ENCODE results near the gene PPP2R2D.

The PPP2R2D gene

GRCh38 chr10:131895116-131895515 is 5.7 kb upstream of the PPP2R2D start:
- CTCF ChIA-PET = interaction anchor here (0.7 kb wide), 1 partner anchor 35 kb away, joined by 3 read pairs; no protein-coding TSS in a partner anchor
- DNase-seq (ENCODE audit: extremely low spot score) = no peak
- TF ChIP-seq SP1 (IDR thresholded peaks at IDR 0.05) (no peak), NFRKB (IDR thresholded peaks at IDR 0.05) (no peak), SUZ12 (IDR thresholded peaks at IDR 0.05) (no peak), BHLHE40 (IDR thresholded peaks at IDR 0.05; ENCODE audit: borderline replicate concordance) (no peak), LEF1 (IDR thresholded peaks at IDR 0.05; ENCODE audit: borderline replicate concordance) (no peak), HDGF (IDR thresholded peaks at IDR 0.05; ENCODE audit: borderline replicate concordance) (no peak), TARDBP (IDR thresholded peaks at IDR 0.05) (no peak), FOXA1 (IDR thresholded peaks at IDR 0.05) (no peak), ZNF384 (IDR thresholded peaks at IDR 0.05) (no peak), ELF4 (IDR thresholded peaks at IDR 0.05) (no peak), CTBP1 (IDR thresholded peaks at IDR 0.05; ENCODE audit: borderline replicate concordance) (no peak), L3MBTL2 (conservative IDR thresholded peaks at IDR 0.05) (no peak), ARNT (IDR thresholded peaks at IDR 0.05) (no peak), FOXK2 (IDR thresholded peaks at IDR 0.05) (no peak), PKNOX1 (IDR thresholded peaks at IDR 0.05) (no peak), FOXM1 (IDR thresholded peaks at IDR 0.05; ENCODE audit: borderline replicate concordance) (no peak)
- POLR2A ChIA-PET = no interaction called here

DNA sequence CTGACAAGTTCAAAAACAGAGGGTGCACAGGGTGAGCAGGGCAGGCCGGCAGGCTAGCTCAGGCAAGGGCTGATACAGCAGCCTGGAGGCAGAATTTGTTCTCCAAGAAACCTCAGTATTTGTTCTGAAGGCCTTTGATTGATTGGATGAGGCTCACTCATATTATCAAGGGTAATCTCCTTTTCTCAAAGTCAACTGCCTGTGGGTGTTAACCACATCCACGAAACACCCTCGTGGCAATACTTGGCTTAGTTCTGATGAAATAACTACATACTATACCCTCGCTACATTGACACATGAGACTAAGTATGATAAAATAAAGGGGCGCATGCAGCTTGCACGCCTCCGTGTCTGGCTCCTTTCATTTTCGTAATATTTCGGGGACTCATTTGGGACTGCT is 4.4 kb upstream of the PPP2R2D start:
- CTCF ChIA-PET = interaction anchor here (0.9 kb wide), 1 partner anchor 10 kb away, joined by 3 read pairs; no protein-coding TSS in a partner anchor
- TF ChIP-seq NFRKB (IDR thresholded peaks at IDR 0.05) (no peak), ARNT (IDR thresholded peaks at IDR 0.05) (no peak), L3MBTL2 (conservative IDR thresholded peaks at IDR 0.05) (no peak), BHLHE40 (IDR thresholded peaks at IDR 0.05; ENCODE audit: borderline replicate concordance) (no peak), FOXM1 (IDR thresholded peaks at IDR 0.05; ENCODE audit: borderline replicate concordance) (no peak), FOXK2 (IDR thresholded peaks at IDR 0.05) (no peak), FOXA1 (IDR thresholded peaks at IDR 0.05) (no peak), HDGF (IDR thresholded peaks at IDR 0.05; ENCODE audit: borderline replicate concordance) (no peak), ZNF384 (IDR thresholded peaks at IDR 0.05) (no peak), CTBP1 (IDR thresholded peaks at IDR 0.05; ENCODE audit: borderline replicate concordance) (no peak), SUZ12 (IDR thresholded peaks at IDR 0.05) (no peak), LEF1 (IDR thresholded peaks at IDR 0.05; ENCODE audit: borderline replicate concordance) (no peak), SP1 (IDR thresholded peaks at IDR 0.05) (no peak), ELF4 (IDR thresholded peaks at IDR 0.05) (no peak), PKNOX1 (IDR thresholded peaks at IDR 0.05) (no peak), TARDBP (IDR thresholded peaks at IDR 0.05) (no peak)
- no peak for DNase-seq (ENCODE audit: extremely low spot score)
- POLR2A ChIA-PET = no interaction called here

- no peak for TF ChIP-seq ELF4 (IDR thresholded peaks at IDR 0.05)
- TF ChIP-seq SP1 (IDR thresholded peaks at IDR 0.05) = no peak
- no peak for TF ChIP-seq LEF1 (IDR thresholded peaks at IDR 0.05; ENCODE audit: borderline replicate concordance)
- no peak for TF ChIP-seq PKNOX1 (IDR thresholded peaks at IDR 0.05)
- no peak for TF ChIP-seq ZNF384 (IDR thresholded peaks at IDR 0.05)
- no peak for TF ChIP-seq HDGF (IDR thresholded peaks at IDR 0.05; ENCODE audit: borderline replicate concordance)
- ChIA-PET CTCF (interaction anchor here (0.6 kb wide), 1 partner anchor 12 kb away, joined by 3 read pairs; no protein-coding TSS in a partner anchor), POLR2A (no interaction called here)
- DNase-seq (ENCODE audit: extremely low spot score) = no peak
Observed at GRCh38 chr10:131897297-131897899, 3.4 kb upstream of the PPP2R2D start.

DNA sequence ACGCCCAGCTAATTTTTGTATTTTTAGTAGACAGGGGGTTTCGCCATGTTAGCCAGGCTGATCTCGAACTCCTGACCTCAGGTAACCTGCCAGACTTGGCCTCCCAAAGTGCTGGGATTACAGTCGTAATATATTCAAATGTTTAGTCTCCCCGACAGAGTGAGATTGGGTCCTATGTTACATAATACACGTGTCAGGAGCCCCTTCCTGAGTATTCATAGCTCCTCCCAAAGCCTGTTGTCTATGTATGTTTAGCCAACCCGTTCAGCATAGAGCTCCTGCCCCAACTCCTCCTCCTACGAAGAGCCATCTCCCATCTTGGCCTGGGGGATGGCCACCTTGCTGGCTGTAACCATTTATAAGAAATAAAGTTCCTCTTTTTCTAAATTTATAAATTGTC is 2.7 kb upstream of the PPP2R2D start:
- POLR2A ChIA-PET = no interaction called here
- TF ChIP-seq ELF4 (IDR thresholded peaks at IDR 0.05) (no peak), SP1 (IDR thresholded peaks at IDR 0.05) (no peak), SUZ12 (IDR thresholded peaks at IDR 0.05) (no peak), LEF1 (IDR thresholded peaks at IDR 0.05; ENCODE audit: borderline replicate concordance) (no peak), NFRKB (IDR thresholded peaks at IDR 0.05) (no peak), FOXK2 (IDR thresholded peaks at IDR 0.05) (no peak), FOXA1 (IDR thresholded peaks at IDR 0.05) (no peak), ARNT (IDR thresholded peaks at IDR 0.05) (no peak), BHLHE40 (IDR thresholded peaks at IDR 0.05; ENCODE audit: borderline replicate concordance) (no peak), HDGF (IDR thresholded peaks at IDR 0.05; ENCODE audit: borderline replicate concordance) (no peak), CTBP1 (IDR thresholded peaks at IDR 0.05; ENCODE audit: borderline replicate concordance) (no peak), ZNF384 (IDR thresholded peaks at IDR 0.05) (no peak), L3MBTL2 (conservative IDR thresholded peaks at IDR 0.05) (no peak), TARDBP (IDR thresholded peaks at IDR 0.05) (no peak), FOXM1 (IDR thresholded peaks at IDR 0.05; ENCODE audit: borderline replicate concordance) (no peak), PKNOX1 (IDR thresholded peaks at IDR 0.05) (no peak)
- DNase-seq (ENCODE audit: extremely low spot score) = no peak
- CTCF ChIA-PET = interaction anchor here (1.5 kb wide), 1 partner anchor 125 kb away, joined by 4 read pairs; no protein-coding TSS in a partner anchor

GRCh38 chr10:131898713-131899112 is 2.1 kb upstream of the PPP2R2D start:
- ChIA-PET POLR2A (interaction anchor here (2.1 kb wide), 1 partner anchor 15 kb away, joined by 5 read pairs; no protein-coding TSS in a partner anchor), CTCF (interaction anchor here (1.5 kb wide), 1 partner anchor 124 kb away, joined by 4 read pairs; no protein-coding TSS in a partner anchor)
- no peak for TF ChIP-seq ELF4 (IDR thresholded peaks at IDR 0.05)
- no peak for TF ChIP-seq FOXA1 (IDR thresholded peaks at IDR 0.05)
- no peak for TF ChIP-seq ZNF384 (IDR thresholded peaks at IDR 0.05)
- no peak for TF ChIP-seq HDGF (IDR thresholded peaks at IDR 0.05; ENCODE audit: borderline replicate concordance)
- TF ChIP-seq NFRKB (IDR thresholded peaks at IDR 0.05) = no peak
- no peak for TF ChIP-seq ARNT (IDR thresholded peaks at IDR 0.05)
- no peak for TF ChIP-seq PKNOX1 (IDR thresholded peaks at IDR 0.05)
- no peak for TF ChIP-seq SUZ12 (IDR thresholded peaks at IDR 0.05)
- TF ChIP-seq TARDBP (IDR thresholded peaks at IDR 0.05) = no peak
- no peak for TF ChIP-seq FOXM1 (IDR thresholded peaks at IDR 0.05; ENCODE audit: borderline replicate concordance)
- TF ChIP-seq L3MBTL2 (conservative IDR thresholded peaks at IDR 0.05) = no peak
- TF ChIP-seq FOXK2 (IDR thresholded peaks at IDR 0.05) = no peak
- no peak for TF ChIP-seq LEF1 (IDR thresholded peaks at IDR 0.05; ENCODE audit: borderline replicate concordance)
- no peak for DNase-seq (ENCODE audit: extremely low spot score)
